Ishikawa (cell line): ENCODE results near the gene NDUFAF5.

Experiments
- CEBPB ChIP-seq: IDR thresholded peaks from 2 replicates; pipeline ENCODE4 v1.6.1; 2012
- CREB1 ChIP-seq: IDR thresholded peaks from 2 replicates; pipeline ENCODE4 v1.6.1; 2012; ENCODE audit warnings: low read depth
- EGR1 ChIP-seq: IDR thresholded peaks from 2 replicates; pipeline ENCODE4 v1.6.1; 2012
- EP300 ChIP-seq: IDR thresholded peaks from 2 replicates; pipeline ENCODE4 v1.6.1; 2012; ENCODE audit warnings: borderline replicate concordance
- FOXM1 ChIP-seq: IDR thresholded peaks from 2 replicates; pipeline ENCODE4 v1.6.1; 2012; ENCODE audit warnings: low read depth, borderline replicate concordance
- NFIC ChIP-seq: IDR thresholded peaks from 2 replicates; pipeline ENCODE4 v1.6.1; 2012
- RAD21 ChIP-seq: IDR thresholded peaks from 2 replicates; pipeline ENCODE4 v1.6.1; 2012; ENCODE audit warnings: low read depth
- TAF1 ChIP-seq: IDR thresholded peaks from 2 replicates; pipeline ENCODE4 v1.6.1; 2012; ENCODE audit warnings: low read depth, mild to moderate bottlenecking
- TCF12 ChIP-seq: IDR thresholded peaks from 2 replicates; pipeline ENCODE4 v1.6.1; 2012; ENCODE audit warnings: low read depth
- TEAD4 ChIP-seq: IDR thresholded peaks from 2 replicates; pipeline ENCODE4 v1.6.1; 2012
- YY1 ChIP-seq: IDR thresholded peaks from 2 replicates; pipeline ENCODE4 v1.6.1; 2012; ENCODE audit warnings: low read depth
- ZBTB7A ChIP-seq: IDR thresholded peaks from 2 replicates; pipeline ENCODE4 v1.6.1; 2012; ENCODE audit warnings: low read depth
- TF ChIP-seq, protein P1 (sequence below): IDR thresholded peaks from 2 replicates; pipeline ENCODE4 v1.6.1; 2012
- TF ChIP-seq, protein P2 (sequence below): IDR thresholded peaks from 2 replicates; pipeline ENCODE4 v1.6.1; 2012; ENCODE audit warnings: low read depth, mild to moderate bottlenecking
- TF ChIP-seq, protein P3 (sequence below): IDR thresholded peaks from 2 replicates; pipeline ENCODE4 v1.6.1; 2012

The NDUFAF5 gene

DNA sequence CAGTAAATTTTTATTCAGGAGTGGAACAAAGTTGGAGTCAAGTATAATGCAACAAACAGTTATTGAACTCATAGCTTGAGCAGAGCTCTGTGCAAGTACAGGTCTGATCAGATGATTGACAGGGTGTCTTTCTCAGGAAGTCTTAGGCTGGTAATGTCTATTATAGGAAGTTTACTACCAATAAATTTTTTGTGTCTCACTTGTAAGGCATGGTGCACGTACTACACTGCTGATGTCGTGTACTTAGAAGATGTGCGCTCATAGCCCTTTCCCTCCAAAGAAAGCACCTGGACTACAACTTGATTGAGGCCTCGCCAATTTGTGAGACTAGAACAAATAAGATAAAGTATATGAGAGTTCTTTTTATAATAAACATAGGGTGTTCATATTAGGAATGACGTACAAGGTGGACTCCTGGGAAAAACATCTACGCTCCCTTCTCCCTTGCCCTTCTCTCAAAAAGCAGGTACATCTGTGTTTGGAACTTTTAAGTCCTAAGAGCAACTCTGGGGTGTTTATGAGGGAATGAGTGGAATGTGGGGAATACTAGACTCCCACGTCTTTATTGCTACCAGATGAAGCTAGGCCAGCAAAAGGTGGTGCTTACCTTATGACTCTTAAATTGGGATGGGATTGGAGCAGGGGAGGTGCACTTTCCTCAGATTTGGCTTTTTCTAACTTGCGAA is 1.5 kb downstream of the NDUFAF5 start:
- TF ChIP-seq CREB1: no peak
- TF ChIP-seq TAF1: no peak
- no peak for TF ChIP-seq FOXM1
- no peak for TF ChIP-seq RAD21
- TF ChIP-seq, protein P1, sequence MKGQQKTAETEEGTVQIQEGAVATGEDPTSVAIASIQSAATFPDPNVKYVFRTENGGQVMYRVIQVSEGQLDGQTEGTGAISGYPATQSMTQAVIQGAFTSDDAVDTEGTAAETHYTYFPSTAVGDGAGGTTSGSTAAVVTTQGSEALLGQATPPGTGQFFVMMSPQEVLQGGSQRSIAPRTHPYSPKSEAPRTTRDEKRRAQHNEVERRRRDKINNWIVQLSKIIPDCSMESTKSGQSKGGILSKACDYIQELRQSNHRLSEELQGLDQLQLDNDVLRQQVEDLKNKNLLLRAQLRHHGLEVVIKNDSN: no peak
- no peak for TF ChIP-seq EP300
- TF ChIP-seq NFIC: no peak
- no peak for TF ChIP-seq EGR1
- no peak for TF ChIP-seq ZBTB7A
- TF ChIP-seq, protein P2, sequence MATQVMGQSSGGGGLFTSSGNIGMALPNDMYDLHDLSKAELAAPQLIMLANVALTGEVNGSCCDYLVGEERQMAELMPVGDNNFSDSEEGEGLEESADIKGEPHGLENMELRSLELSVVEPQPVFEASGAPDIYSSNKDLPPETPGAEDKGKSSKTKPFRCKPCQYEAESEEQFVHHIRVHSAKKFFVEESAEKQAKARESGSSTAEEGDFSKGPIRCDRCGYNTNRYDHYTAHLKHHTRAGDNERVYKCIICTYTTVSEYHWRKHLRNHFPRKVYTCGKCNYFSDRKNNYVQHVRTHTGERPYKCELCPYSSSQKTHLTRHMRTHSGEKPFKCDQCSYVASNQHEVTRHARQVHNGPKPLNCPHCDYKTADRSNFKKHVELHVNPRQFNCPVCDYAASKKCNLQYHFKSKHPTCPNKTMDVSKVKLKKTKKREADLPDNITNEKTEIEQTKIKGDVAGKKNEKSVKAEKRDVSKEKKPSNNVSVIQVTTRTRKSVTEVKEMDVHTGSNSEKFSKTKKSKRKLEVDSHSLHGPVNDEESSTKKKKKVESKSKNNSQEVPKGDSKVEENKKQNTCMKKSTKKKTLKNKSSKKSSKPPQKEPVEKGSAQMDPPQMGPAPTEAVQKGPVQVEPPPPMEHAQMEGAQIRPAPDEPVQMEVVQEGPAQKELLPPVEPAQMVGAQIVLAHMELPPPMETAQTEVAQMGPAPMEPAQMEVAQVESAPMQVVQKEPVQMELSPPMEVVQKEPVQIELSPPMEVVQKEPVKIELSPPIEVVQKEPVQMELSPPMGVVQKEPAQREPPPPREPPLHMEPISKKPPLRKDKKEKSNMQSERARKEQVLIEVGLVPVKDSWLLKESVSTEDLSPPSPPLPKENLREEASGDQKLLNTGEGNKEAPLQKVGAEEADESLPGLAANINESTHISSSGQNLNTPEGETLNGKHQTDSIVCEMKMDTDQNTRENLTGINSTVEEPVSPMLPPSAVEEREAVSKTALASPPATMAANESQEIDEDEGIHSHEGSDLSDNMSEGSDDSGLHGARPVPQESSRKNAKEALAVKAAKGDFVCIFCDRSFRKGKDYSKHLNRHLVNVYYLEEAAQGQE: no peak
- TF ChIP-seq TCF12: no peak
- TF ChIP-seq, protein P3, sequence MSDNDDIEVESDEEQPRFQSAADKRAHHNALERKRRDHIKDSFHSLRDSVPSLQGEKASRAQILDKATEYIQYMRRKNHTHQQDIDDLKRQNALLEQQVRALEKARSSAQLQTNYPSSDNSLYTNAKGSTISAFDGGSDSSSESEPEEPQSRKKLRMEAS: no peak

DNA sequence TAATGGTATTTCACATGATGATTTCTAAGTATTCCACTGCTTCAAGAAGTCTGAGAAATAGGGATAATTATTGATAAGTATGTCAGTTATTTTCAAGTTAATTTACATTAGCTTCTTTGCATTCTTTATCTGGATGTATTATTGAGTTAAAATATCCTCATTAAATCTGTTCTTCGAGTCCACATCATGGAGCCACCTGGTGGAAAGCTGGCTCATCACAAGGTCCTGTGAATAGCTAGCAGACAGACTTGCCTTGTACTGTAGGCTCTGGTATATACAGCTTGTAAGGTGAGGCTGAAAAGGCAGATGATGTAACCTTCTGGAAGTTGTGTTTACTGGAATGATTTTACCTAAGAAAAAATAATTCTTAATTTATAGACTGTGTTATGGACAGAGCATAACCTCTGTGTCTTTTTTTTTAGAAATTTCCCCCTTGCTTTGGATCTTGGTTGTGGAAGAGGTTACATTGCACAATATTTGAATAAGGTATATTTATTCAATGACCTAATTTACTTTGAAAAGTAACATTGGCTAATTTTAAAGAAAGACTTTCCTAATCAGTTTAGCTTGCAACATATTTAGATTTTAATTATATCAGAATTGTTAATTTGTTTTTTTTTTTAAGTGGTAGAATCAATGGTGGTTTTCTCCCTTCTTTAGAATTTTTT is 3.5 kb downstream of the NDUFAF5 start:
- TF ChIP-seq, protein P2: no peak
- TF ChIP-seq ZBTB7A (no peak), TAF1 (no peak), CREB1 (no peak), YY1 (no peak), EGR1 (no peak), CEBPB (no peak), NFIC (no peak), TEAD4 (no peak), FOXM1 (no peak), RAD21 (no peak), EP300 (no peak), TCF12 (no peak)
- TF ChIP-seq, protein P3: no peak
- TF ChIP-seq, protein P1: no peak

DNA sequence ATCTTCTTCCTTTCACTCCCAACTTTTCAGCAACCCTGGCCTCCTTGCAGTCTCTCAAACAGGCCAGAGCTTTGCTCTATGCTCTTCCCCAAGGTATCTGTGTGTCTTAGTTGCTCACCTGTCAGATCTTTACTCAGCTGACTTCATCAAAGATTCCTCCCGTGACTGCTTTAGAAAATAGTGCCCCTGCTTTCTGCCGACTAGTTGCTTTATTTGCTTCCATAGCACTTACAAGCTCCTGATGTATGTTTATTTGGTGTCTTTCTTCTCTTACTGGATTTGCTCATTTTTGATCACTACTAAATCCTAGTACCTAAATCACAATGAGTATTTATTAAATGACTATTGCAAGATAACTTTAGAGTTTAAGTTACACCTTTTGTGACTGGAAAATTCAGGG is 5.9 kb downstream of the NDUFAF5 start:
- TF ChIP-seq, protein P2: no peak
- TF ChIP-seq YY1 (no peak), NFIC (no peak), TCF12 (no peak), TEAD4 (no peak), TAF1 (no peak)
- TF ChIP-seq, protein P1: no peak
